Activated CD4-positive, alpha-beta T cell treated with anti-CD3 and anti-CD28 coated beads, Interleukin-2, Interleukin-4, amounts not matched to agents 100 ng/mL and 50 ng/mL, durations not matched to agents 16 hours and 8 hours (primary cell): ENCODE data around the gene ANKRD52.
"Not testable (repeated sequence)": the region's sequence is repeated elsewhere in the genome, so short reads cannot be mapped to it uniquely, and the experiment has no call there.

Experiments used
- DNase-seq: peaks from one replicate; pipeline ENCODE4 v3.0.0-alpha.2; 2020; ENCODE audit warnings: low spot score

ANKRD52 gene

DNA sequence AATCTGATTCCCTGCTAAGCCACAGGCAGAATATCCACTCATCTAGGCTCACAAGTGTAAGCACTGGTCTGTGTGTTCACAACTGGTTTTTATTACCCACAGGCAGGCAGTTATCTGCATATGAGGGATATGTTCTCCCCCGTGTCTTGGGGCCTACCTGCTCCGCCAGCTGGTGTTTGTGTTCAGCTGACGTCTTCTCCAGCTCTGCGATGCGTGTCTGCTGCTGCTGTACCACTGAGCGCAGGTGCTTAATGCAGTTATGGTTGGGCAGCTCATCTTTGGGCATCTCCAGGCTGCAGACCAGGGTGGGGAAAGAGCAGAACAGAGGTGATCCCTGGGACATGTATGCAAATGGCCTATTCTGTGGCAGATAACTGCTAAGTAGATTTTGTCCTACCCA lies 50.2 kb downstream of the ANKRD52 start:
- DNase-seq: no peak

DNA sequence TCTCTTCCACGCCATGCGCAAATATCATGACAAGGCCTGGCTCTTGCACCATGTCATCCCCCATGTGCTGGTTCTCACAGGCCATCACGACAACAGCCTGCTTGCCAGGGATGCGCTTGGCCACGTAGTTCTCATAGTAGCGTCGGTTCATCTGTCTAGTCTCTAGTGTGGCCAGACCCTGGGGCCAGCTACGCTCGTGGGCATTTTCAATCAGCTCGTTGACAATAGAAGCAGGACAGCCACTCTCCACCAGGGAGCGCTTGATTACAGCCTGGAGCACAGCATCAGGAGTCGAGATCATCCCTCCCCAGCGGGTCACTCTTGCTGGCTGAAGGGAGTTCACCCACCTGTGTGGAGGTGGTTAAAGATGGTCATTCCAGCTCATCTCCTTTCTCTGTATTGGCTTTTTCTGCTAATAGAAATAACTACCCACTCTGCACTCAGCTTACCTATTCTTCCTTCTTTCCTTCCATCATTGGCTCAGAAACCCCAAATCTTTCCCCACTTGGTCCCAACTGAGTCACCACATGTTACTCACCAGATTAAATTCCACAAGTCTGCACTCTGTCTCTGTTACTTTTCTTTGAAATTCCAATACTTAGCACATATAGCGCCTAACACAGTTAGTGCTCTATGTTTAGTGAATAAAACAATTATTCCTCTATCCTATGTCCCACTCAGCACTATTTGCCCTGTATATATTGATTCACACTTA lies 51.6 kb downstream of the ANKRD52 start:
- DNase-seq: peak; percentile 28

DNA sequence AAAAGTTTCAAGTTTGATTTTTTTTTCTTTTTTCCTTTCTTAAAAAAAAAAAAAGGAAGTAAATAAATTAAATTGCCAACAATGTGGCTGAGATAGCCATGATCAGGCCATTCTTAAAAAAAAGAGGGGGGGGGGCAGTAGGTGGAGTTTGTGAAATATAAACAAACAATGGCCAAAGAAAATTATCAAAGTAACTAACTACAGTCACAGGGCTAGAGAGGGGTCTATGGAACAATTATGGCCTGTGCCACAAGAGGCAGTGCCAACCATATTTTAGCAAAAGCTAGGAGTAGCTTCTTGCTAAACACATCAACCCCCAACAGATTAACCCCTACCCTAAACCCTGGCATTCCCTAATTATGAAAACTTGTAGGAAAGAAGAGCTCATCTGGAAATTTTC lies 52.7 kb downstream of the ANKRD52 start:
- no peak for DNase-seq

DNA sequence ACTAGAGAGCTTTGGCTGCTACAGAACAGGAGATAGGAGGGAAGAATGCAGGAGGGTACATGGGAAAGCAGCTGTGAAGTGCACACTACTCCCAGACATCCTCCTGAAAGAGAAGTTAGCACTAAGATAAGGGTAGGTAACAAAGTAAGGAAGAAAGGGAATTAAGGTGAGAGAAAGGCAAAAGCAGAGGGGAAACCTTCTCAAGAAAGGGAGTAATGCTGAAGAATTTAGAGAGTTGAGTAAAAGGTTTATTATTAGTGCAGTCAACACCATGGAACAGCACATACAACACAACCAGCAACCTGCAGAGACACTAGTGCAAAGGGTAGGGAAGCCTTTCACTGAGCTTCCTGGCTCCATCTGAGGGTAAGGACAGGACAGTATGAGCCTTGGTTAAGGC lies 53.9 kb downstream of the ANKRD52 start:
- DNase-seq: no peak

GRCh38 chr12:56202838-56203237 lies 55.3 kb downstream of the ANKRD52 start:
- DNase-seq: no peak

DNA sequence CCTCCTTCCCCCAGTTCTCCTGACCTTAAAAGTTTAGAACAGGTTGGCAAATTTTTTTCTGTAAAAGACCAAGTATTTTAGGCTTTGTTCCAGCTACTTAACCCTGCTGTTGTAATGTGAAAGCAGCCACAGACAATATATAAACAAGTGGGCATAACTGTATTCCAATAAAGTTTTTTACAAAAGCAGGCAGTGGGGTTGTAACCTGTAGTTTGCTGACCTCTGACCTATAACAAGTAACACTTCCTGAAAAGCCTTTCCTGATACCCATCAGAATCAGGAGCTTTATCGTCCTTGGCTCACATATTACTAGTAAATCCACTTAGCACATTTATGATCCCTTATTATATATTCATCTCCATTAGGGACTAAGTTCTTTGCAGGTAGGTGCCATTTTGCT lies 55.8 kb downstream of the ANKRD52 start:
- DNase-seq: no peak

DNA sequence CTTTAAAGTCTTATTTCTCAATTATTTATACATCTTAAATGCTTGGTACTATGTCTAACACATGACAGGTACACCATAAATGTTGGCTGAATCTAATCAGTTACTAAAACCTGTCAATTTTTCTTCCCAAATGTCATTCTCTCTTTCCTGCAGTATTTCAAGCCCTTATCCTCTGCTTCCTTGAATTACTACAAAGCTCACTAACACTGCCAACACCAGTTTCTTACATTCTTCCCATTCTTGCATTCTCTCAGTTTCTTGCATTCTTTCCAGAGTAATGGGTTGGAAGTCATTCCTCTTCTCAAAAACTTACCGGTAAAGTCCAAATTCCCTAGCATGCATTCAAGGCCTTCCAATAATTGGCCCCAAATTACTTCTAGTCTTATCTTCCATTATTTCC lies 59.3 kb downstream of the ANKRD52 start:
- no peak for DNase-seq

- DNase-seq: no peak
Observed at GRCh38 chr12:56197921-56198635, 60.1 kb downstream of the ANKRD52 start.

- not testable (repeated sequence) for DNase-seq
Observed at GRCh38 chr12:56196818-56197550, 61.2 kb downstream of the ANKRD52 start.

GRCh38 chr12:56193025-56193578 lies 65.1 kb downstream of the ANKRD52 start:
- peak; percentile 88 for DNase-seq

GRCh38 chr12:56192582-56192981 lies 65.6 kb downstream of the ANKRD52 start:
- no peak for DNase-seq

DNA sequence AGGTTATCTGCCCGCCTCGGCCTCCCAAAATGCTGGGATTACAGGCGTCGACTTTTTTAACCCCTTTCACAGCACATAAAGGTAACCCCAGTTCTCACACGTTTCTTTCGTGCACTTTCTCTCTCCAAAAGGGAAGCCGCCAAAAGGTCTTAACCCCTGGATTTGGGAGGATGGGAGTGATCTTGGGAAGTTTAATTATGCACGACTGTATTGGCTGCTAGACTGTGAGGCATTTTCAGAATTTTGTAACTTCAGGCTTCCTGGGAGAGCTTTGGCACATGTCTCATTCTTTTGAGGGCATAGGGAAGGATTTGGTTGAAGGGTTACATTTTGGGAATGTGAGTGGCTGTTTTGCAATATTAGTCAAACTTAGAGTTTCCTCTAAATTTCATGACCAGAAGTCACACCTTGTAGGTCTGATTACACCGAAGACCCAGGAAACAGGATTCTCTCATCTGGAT lies 67.5 kb downstream of the ANKRD52 start:
- no peak for DNase-seq

- peak; percentile 92 for DNase-seq
Observed at GRCh38 chr12:56189918-56190694, 68.1 kb downstream of the ANKRD52 start.

GRCh38 chr12:56189099-56189917 lies 68.9 kb downstream of the ANKRD52 start, which contains the start of gene SMARCC2:
Gene SMARCC2 (minus strand): TSS chr12:56189483. CDS start chr12:56189461, 22 bp downstream.
- peak; percentile 84 for DNase-seq

GRCh38 chr12:56188778-56189098 lies 69.4 kb downstream of the ANKRD52 start:
- DNase-seq: peak; percentile 9

- peak; percentile 9 for DNase-seq
Observed at GRCh38 chr12:56188131-56188777, 69.9 kb downstream of the ANKRD52 start.
